Loucy (cell line): Measurements from ENCODE around the gene LRRC75B.

ENCODE experiments used
- H2AFZ ChIP-seq: fragments of 200-600 bp; sonication (generic); 2 replicates; pipeline ENCODE4 v1.6.0; 2016; ENCODE audit warnings: antibody characterized with exemption, mild to moderate bottlenecking, low read length, moderate library complexity
- H3F3A ChIP-seq: fragments of 200-600 bp; 2 replicates; pipeline ENCODE4 v1.6.0; 2016; ENCODE audit warnings: antibody characterized with exemption, low read depth, mild to moderate bottlenecking
- H3K27me3 ChIP-seq: fragments of 200-600 bp; sonication (generic); 2 replicates; pipeline ENCODE4 v1.6.1; 2014; ENCODE audit warnings: low read length, mild to moderate bottlenecking; ENCODE audit not compliant: insufficient read depth, poor library complexity, severe bottlenecking
- H3K36me3 ChIP-seq: fragments of 200-600 bp; sonication (generic); 2 replicates; pipeline ENCODE4 v1.6.1; 2016; ENCODE audit warnings: low read length; ENCODE audit not compliant: insufficient read depth
- H3K4me1 ChIP-seq: fragments of 200-600 bp; sonication (generic); 2 replicates; pipeline ENCODE4 v1.5.1; 2014; ENCODE audit warnings: low read length, mild to moderate bottlenecking; ENCODE audit not compliant: insufficient read depth, poor library complexity, severe bottlenecking
- H3K4me2 ChIP-seq: fragments of 200-600 bp; sonication (generic); 2 replicates; pipeline ENCODE4 v1.6.0; 2014; ENCODE audit warnings: antibody characterized with exemption, low read length, low read depth, mild to moderate bottlenecking; ENCODE audit not compliant: poor library complexity, severe bottlenecking
- H3K4me3 ChIP-seq: fragments of 200-600 bp; sonication (generic); 2 replicates; pipeline ENCODE4 v1.5.1; 2014; ENCODE audit warnings: low read length, mild to moderate bottlenecking, mixed read lengths; ENCODE audit not compliant: poor library complexity, severe bottlenecking
- H3K79me2 ChIP-seq: fragments of 200-600 bp; sonication (generic); 2 replicates; pipeline ENCODE4 v1.6.1; 2014; ENCODE audit warnings: low read length; ENCODE audit not compliant: insufficient read depth
- H3K9ac ChIP-seq: fragments of 200-600 bp; sonication (generic); 2 replicates; pipeline ENCODE4 v1.6.0; 2014; ENCODE audit warnings: mild to moderate bottlenecking, low read depth, low read length, moderate library complexity; ENCODE audit not compliant: poor library complexity, severe bottlenecking
- H3K9me2 ChIP-seq: fragments of 200-600 bp; sonication (generic); replicated peaks from 2 replicates; pipeline ENCODE4 v1.6.1; 2016; ENCODE audit warnings: low read depth, low read length, mixed read lengths
- H3K9me3 ChIP-seq: fragments of 200-600 bp; sonication (generic); 2 replicates; pipeline ENCODE4 v1.6.1; 2014; ENCODE audit warnings: mild to moderate bottlenecking, antibody characterized with exemption, low read length, low read depth; ENCODE audit not compliant: insufficient read depth
- H4K20me1 ChIP-seq: fragments of 200-600 bp; sonication (generic); 2 replicates; pipeline ENCODE4 v1.6.0; 2014; ENCODE audit warnings: antibody characterized with exemption, low read length, mild to moderate bottlenecking; ENCODE audit not compliant: insufficient read depth, poor library complexity, severe bottlenecking
- CTCF ChIP-seq: fragments of 200-600 bp; sonication (generic); conservative IDR thresholded peaks from 2 replicates; pipeline ENCODE4 v1.5.1; 2014; ENCODE audit warnings: mild to moderate bottlenecking, antibody characterized with exemption, low read length
- EZH2phosphoT487 ChIP-seq: fragments of 200-600 bp; IDR thresholded peaks from 2 replicates; pipeline ENCODE4 v1.6.1; 2018; ENCODE audit warnings: antibody characterized with exemption, mild to moderate bottlenecking, moderate library complexity, borderline replicate concordance

The LRRC75B gene

GRCh38 chr22:24541681-24542515 lies 51.0 kb downstream of the LRRC75B start:
- Histone ChIP-seq H4K20me1 (no peaks in the 10 kb centered on the region), H3K9me2 (no peaks in the 10 kb centered on the region), H3K9me3 (no peaks in the 10 kb centered on the region), H3F3A (no peaks in the 10 kb centered on the region), H3K79me2 (no peaks in the 10 kb centered on the region), H3K4me2 (no peak overlapping the region), H3K36me3 (peaks cover 61% of the 10 kb centered on the region; the same call in 1 of the 2 replicates), H3K27me3 (no peaks in the 10 kb centered on the region), H3K4me1 (no peaks in the 10 kb centered on the region), H3K4me3 (no peak overlapping the region), H3K9ac (no peak overlapping the region), H2AFZ (no peak overlapping the region)
- no peak for TF ChIP-seq EZH2phosphoT487
- no peak for TF ChIP-seq CTCF

GRCh38 chr22:24540470-24540869 lies 52.4 kb downstream of the LRRC75B start:
- H3K9ac ChIP-seq, result no peak overlapping the region
- no peaks in the 10 kb centered on the region for H3K4me1 ChIP-seq
- no peaks in the 10 kb centered on the region for H3K27me3 ChIP-seq
- H2AFZ ChIP-seq, result no peak overlapping the region
- no peak overlapping the region for H3K4me2 ChIP-seq
- H3K9me2 ChIP-seq, result no peaks in the 10 kb centered on the region
- H3K9me3 ChIP-seq, result no peaks in the 10 kb centered on the region
- no peaks in the 10 kb centered on the region for H3K79me2 ChIP-seq
- no peaks in the 10 kb centered on the region for H3F3A ChIP-seq
- no peak for TF ChIP-seq EZH2phosphoT487
- TF ChIP-seq CTCF, result no peak
- no peaks in the 10 kb centered on the region for H4K20me1 ChIP-seq
- peaks cover 53% of the 10 kb centered on the region; the same call in 1 of the 2 replicates for H3K36me3 ChIP-seq
- no peak overlapping the region for H3K4me3 ChIP-seq

- Histone ChIP-seq H3K9me2 (no peaks in the 10 kb centered on the region), H3K4me2 (no peak overlapping the region), H4K20me1 (no peaks in the 10 kb centered on the region), H3K27me3 (no peaks in the 10 kb centered on the region), H3K9ac (no peak overlapping the region), H3K36me3 (peaks cover 17% of the 10 kb centered on the region; the same call in 1 of the 2 replicates), H3K4me3 (no peak overlapping the region), H2AFZ (no peak overlapping the region), H3K79me2 (no peaks in the 10 kb centered on the region), H3F3A (no peaks in the 10 kb centered on the region), H3K9me3 (no peaks in the 10 kb centered on the region), H3K4me1 (no peaks in the 10 kb centered on the region)
- TF ChIP-seq EZH2phosphoT487 (no peak), CTCF (no peak)
Observed at GRCh38 chr22:24536089-24536488, 56.8 kb downstream of the LRRC75B start.
